ENCODE measurements around the gene POLR3B. TPM values are rescaled to one million over a fixed set of nuclear protein-coding genes. Genes with fewer than 3 reads are reported as not detected.

POLR3B gene
- total and polyA plus RNA-seq, 9 of the 15 experiments (the other 6 are each of a cell fraction or from before 2014, with no cell fraction given): 7.6 to 17.9 (median 14.4) TPM

DNA sequence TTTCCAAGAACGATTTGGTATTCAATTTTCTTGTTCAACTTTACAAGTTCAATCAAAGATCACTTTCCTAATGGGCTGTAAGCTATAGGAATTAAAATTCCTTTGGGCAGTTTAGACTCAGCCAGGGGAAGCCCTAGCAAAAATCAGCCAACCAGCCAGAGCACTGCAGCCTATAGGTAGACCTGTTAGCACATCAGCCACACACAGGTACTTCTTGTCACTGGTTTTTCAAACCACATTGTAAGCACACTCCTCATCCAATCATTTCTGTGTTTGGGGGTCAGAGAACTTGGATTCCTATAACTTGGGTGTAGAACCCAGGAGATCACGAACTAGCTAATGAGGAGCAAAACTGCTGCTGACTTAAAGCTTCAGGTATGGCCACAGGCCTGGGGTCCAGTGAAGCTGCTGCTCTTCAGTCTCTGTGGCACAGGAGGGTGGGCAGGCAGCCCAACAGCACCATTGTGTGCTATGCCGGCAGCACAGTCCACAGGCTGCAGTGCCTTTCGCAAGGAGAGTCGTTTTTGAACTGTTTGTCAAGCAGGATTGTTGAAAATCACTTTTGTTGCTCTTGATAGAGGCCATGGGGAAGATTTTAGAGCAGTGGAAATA, 137.9 kb downstream of the POLR3B start (continued):
- TF ChIP-seq, protein P1, sequence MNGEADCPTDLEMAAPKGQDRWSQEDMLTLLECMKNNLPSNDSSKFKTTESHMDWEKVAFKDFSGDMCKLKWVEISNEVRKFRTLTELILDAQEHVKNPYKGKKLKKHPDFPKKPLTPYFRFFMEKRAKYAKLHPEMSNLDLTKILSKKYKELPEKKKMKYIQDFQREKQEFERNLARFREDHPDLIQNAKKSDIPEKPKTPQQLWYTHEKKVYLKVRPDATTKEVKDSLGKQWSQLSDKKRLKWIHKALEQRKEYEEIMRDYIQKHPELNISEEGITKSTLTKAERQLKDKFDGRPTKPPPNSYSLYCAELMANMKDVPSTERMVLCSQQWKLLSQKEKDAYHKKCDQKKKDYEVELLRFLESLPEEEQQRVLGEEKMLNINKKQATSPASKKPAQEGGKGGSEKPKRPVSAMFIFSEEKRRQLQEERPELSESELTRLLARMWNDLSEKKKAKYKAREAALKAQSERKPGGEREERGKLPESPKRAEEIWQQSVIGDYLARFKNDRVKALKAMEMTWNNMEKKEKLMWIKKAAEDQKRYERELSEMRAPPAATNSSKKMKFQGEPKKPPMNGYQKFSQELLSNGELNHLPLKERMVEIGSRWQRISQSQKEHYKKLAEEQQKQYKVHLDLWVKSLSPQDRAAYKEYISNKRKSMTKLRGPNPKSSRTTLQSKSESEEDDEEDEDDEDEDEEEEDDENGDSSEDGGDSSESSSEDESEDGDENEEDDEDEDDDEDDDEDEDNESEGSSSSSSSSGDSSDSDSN (IDR thresholded peaks at IDR 0.05; ENCODE audit: borderline replicate concordance in 1 of 2, low read depth in 2 of 2, low read length in 2 of 2): no peak
- no peak for TF ChIP-seq NCOA1 (IDR thresholded peaks at IDR 0.05; ENCODE audit: low read depth)

DNA sequence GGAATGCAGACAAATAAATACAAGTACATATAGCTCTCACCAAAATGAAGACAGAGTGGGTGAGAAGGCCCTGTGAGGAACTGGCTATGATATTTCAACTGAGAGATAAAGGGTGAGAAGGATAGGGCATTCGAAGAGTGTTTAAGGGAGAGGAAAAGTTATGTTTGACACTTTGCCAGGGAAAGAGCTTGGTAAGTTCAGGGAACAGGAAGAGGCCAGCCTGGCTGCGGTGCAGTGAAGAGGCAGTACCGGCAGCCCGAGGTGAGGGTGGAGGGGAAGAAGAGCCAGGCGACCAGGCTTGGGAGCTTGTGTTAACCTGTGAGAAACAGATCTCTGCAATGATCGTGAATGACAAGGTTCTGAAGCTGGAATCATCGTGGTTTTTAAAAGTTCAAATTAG, 140.5 kb downstream of the POLR3B start:
- no peak overlapping the region for H3K4me2 ChIP-seq (ENCODE audit: insufficient read depth, low read length)
- H3K27ac ChIP-seq (ENCODE audit: extremely low read depth, low read depth, low read length): no peak overlapping the region
- no peaks in the 10 kb centered on the region for H4K20me1 ChIP-seq (replicated peaks; ENCODE audit: control insufficient read depth, insufficient read depth, low read length)
- peaks cover 43% of the 10 kb centered on the region for H3K36me3 ChIP-seq (ENCODE audit: control insufficient read depth, insufficient read depth, low read length)
- H3K4me3 ChIP-seq: no peak overlapping the region
- no peak for ATAC-seq
- H3K9me3 ChIP-seq (replicated peaks; ENCODE audit: control insufficient read depth, insufficient read depth, low read depth, low read length): no peaks in the 10 kb centered on the region
- ChIA-PET POLR2A (no interaction called here), CTCF (ENCODE audit: low intra/inter-chr PET ratio) (no interaction called here)
- no peaks in the 10 kb centered on the region for H3K27me3 ChIP-seq (ENCODE audit: control insufficient read depth in 2 of 2, insufficient read depth in 2 of 2, low read length in 2 of 2)
- in situ Hi-C loops (cut with MboI) (no loop called here), intact Hi-C loops (cut with micrococcal nuclease) (no loop called here)
- 88% methylated on average over 7 of the region's 7 CpGs for WGBS (ENCODE audit: insufficient coverage, low coverage, missing lambda C conversion rate)
- no peak for TF ChIP-seq RFX5 (IDR thresholded peaks at IDR 0.05; ENCODE audit: low read depth, low read length)
- no peak for TF ChIP-seq TEAD1 (CRISPR knock-in tag; IDR thresholded peaks at IDR 0.05)
- TF ChIP-seq U2AF2 (optimal IDR thresholded peaks at IDR 0.05; ENCODE audit: low read depth, low read length): no peak
- TF ChIP-seq ZNF431 (CRISPR knock-in tag; IDR thresholded peaks at IDR 0.05): no peak
- no peak for DNase-seq (ENCODE audit: extremely low read depth in 1 of 4, low spot score in 3 of 4)
- H3K79me2 ChIP-seq (ENCODE audit: control insufficient read depth, insufficient read depth, low read length): no peaks in the 10 kb centered on the region
- H3K4me1 ChIP-seq (replicated peaks in 1 of 2; ENCODE audit: control insufficient read depth in 2 of 2, insufficient read depth in 2 of 2, low read length in 2 of 2): no peaks in the 10 kb centered on the region
- no peak overlapping the region for H3K9ac ChIP-seq (ENCODE audit: insufficient read depth in 1 of 2, low read depth in 2 of 2, low read length in 2 of 2)
- FAIRE-seq: peak; percentile 6
- no peak overlapping the region for H2AFZ ChIP-seq (ENCODE audit: low read depth, low read length)
- no peaks in the 10 kb centered on the region for H3K9me1 ChIP-seq (ENCODE audit: control insufficient read depth, insufficient read depth, low read length)
- BruUV-seq (replicated peaks): no TSS peak

Measured in K562 (cell line).